Activated T-helper 1 cell treated with anti-CD3 and anti-CD28 coated beads, Interleukin-12 subunit alpha, Interleukin-12 subunit beta, Interleukin-2, Interleukin-4 antibody, amounts not matched to agents 30 ng/mL and 10 ng/mL and 1 ng/mL, durations not matched to agents 14 hours and 24 hours and 36 hours (primary cell): ENCODE results near the gene CDRT4. TPM values are rescaled to one million over a fixed set of nuclear protein-coding genes. Genes with fewer than 3 reads are reported as not detected.
"Not testable (repeated sequence)": the region's sequence is repeated elsewhere in the genome, so short reads cannot be mapped to it uniquely, and the experiment has no call there.

Experiments used
- DNase-seq: peaks from one replicate; pipeline ENCODE4 v3.0.0; 2021; ENCODE audit warnings: low spot score
- H3K27ac Mint-ChIP-seq: one replicate; pipeline ENCODE4 v1.8.0; 2021; ENCODE audit warnings: mild to moderate bottlenecking, mixed read lengths
- H3K27me3 Mint-ChIP-seq: one replicate; pipeline ENCODE4 v1.8.0; 2022; ENCODE audit warnings: mild to moderate bottlenecking, moderate library complexity, mixed read lengths; ENCODE audit not compliant: insufficient read depth
- H3K36me3 Mint-ChIP-seq: one replicate; pipeline ENCODE4 v1.8.0; 2021; ENCODE audit warnings: low read depth, mixed read lengths
- H3K4me1 Mint-ChIP-seq: one replicate; pipeline ENCODE4 v1.8.0; 2021; ENCODE audit warnings: low read depth, mixed read lengths
- H3K4me3 Mint-ChIP-seq: one replicate; pipeline ENCODE4 v1.8.0; 2021; ENCODE audit warnings: mild to moderate bottlenecking, moderate library complexity, mixed read lengths
- H3K9me3 Mint-ChIP-seq: one replicate; pipeline ENCODE4 v1.8.0; 2021; ENCODE audit warnings: mixed read lengths
- intact Hi-C: fragments of 100-400 bp; cut with micrococcal nuclease; formaldehyde crosslinking; loops from one replicate; pipeline ENCODE4 v1.15.1; 2024
- total RNA-seq: library from RNA; stranded (reverse); gene quantifications from 2 replicates; pipeline ENCODE4 v1.2.3, GENCODE V29; 2022

CDRT4 gene
- total RNA-seq = 2.1 and 2.4 TPM in 2 replicates

DNA sequence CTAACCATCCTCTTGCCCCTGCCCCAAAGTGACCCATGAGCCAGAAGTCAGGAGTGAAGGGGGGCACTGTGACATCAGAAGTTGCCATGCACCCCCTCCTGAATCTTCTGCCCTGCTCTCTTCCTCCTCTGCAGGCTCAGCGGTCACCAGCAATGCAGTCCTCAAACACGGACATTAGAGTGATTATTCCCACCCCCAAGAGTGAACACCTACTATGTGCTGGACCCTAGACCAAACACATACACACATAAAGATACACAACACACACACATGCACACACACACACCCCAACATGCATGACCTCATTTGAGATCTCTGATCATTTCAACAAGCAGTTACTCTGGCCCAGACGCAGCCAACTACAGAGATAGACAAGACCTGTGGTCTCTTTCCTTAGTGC is at the start of gene CDRT4:
TSS of gene CDRT4 (minus strand) at position 30 of the 400 bp plus-strand sequence. CDS start 27,383 bp downstream, outside the sequence.
- Mint-ChIP-seq H3K4me1 (no peaks in the 10 kb centered on the region), H3K27me3 (no peaks in the 10 kb centered on the region), H3K27ac (no peak within 1 kb of the TSS), H3K4me3 (no peak within 1 kb of the TSS), H3K9me3 (peaks cover under 1% of the 10 kb centered on the region), H3K36me3 (no peaks in the 10 kb centered on the region)
- DNase-seq = no peak
- intact Hi-C loops = no loop called here

GRCh38 chr17:15516150-15516549 is 48.7 kb upstream of the CDRT4 start:
- Mint-ChIP-seq H3K4me3 (no peak overlapping the region), H3K4me1 (no peaks in the 10 kb centered on the region), H3K27me3 (no peaks in the 10 kb centered on the region), H3K27ac (no peak overlapping the region), H3K9me3 (no peaks in the 10 kb centered on the region), H3K36me3 (peaks cover 16% of the 10 kb centered on the region)
- DNase-seq = no peak
- intact Hi-C loops = no loop called here

- intact Hi-C loops = no loop called here
- H3K4me3 Mint-ChIP-seq = no peak overlapping the region
- H3K9me3 Mint-ChIP-seq = no peaks in the 10 kb centered on the region
Measured at GRCh38 chr17:15514469-15514868, 47.0 kb upstream of the CDRT4 start.

GRCh38 chr17:15513856-15514459 is 46.5 kb upstream of the CDRT4 start:
- H3K9me3 Mint-ChIP-seq = no peaks in the 10 kb centered on the region
- intact Hi-C loops = no loop called here
- no peak overlapping the region for H3K27ac Mint-ChIP-seq
- DNase-seq = no peak
- peaks cover 20% of the 10 kb centered on the region for H3K36me3 Mint-ChIP-seq
- no peaks in the 10 kb centered on the region for H3K4me1 Mint-ChIP-seq
- no peaks in the 10 kb centered on the region for H3K27me3 Mint-ChIP-seq
- no peak overlapping the region for H3K4me3 Mint-ChIP-seq

More at GRCh38 chr17:15514469-15514868, 47.0 kb upstream of the CDRT4 start:
- Mint-ChIP-seq H3K36me3 (peaks cover 20% of the 10 kb centered on the region), H3K27ac (no peak overlapping the region), H3K27me3 (no peaks in the 10 kb centered on the region), H3K4me1 (no peaks in the 10 kb centered on the region)
- no peak for DNase-seq

DNA sequence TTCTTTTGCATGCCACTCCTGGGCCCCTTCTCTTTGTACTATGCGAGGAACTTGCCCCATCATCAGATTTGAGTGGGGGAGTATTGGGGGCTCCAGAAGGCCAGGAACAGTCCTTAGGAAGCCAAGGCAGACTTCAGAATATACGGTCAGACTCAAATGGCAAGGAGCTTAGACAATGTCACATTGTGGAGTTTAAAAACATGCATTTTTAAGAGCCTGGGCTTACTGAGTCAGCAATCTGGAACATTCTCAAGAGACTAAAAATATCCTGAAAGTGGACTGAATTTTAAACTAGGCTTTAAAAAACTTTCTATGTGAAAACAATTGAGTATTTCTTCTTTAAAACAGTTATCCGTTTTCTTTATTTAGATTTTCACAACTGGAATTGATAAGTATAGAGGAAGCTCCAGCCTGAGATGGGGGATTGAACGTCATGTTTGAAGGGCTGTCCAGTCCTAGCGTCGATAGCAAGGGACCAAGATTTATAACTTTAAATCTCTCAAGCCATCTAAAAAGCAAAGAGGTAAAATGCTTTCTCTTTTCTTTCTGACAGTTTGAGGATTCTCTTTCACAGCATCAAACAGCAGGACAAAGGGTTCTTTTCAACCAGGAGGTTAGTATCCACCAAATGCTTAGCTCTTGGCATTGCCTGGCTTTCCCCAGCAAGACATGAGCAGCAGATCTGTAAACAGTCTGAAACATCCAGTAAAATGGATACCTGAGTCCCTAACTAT is 45.8 kb upstream of the CDRT4 start:
- H3K4me3 Mint-ChIP-seq = no peak overlapping the region
- H3K9me3 Mint-ChIP-seq = no peaks in the 10 kb centered on the region
- H3K27ac Mint-ChIP-seq = no peak overlapping the region
- peaks cover 20% of the 10 kb centered on the region for H3K36me3 Mint-ChIP-seq
- no peaks in the 10 kb centered on the region for H3K4me1 Mint-ChIP-seq
- no peaks in the 10 kb centered on the region for H3K27me3 Mint-ChIP-seq
- intact Hi-C loops = no loop called here
- no peak for DNase-seq

GRCh38 chr17:15512071-15512709 is 44.8 kb upstream of the CDRT4 start:
- Mint-ChIP-seq H3K27me3 (no peaks in the 10 kb centered on the region), H3K9me3 (no peaks in the 10 kb centered on the region), H3K27ac (no peak overlapping the region), H3K4me3 (no peak overlapping the region), H3K36me3 (peaks cover 17% of the 10 kb centered on the region), H3K4me1 (no peaks in the 10 kb centered on the region)
- DNase-seq = no peak
- intact Hi-C loops = no loop called here

DNA sequence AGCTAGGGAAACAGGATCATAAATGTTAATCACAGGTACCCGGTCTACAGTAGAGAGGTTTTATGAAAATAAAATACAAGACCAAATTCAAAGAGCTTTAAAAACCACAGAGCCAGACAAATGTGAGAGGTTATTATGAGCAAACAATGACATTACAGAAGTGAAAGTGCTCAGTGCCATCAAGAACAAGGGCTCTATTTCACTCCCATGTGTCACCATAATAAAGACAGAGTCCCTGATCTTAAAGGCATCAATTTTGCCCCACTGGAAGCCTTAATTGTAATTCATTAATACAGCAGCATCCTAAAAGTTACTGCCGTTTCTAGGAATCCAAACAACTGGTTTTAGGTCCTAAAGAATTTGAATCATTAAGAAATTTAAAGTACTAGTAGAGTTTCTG is 43.7 kb upstream of the CDRT4 start:
- Mint-ChIP-seq H3K36me3 (peaks cover 21% of the 10 kb centered on the region), H3K9me3 (no peaks in the 10 kb centered on the region), H3K27ac (no peak overlapping the region), H3K4me1 (no peaks in the 10 kb centered on the region), H3K4me3 (no peak overlapping the region), H3K27me3 (no peaks in the 10 kb centered on the region)
- intact Hi-C loops = no loop called here
- DNase-seq = no peak

DNA sequence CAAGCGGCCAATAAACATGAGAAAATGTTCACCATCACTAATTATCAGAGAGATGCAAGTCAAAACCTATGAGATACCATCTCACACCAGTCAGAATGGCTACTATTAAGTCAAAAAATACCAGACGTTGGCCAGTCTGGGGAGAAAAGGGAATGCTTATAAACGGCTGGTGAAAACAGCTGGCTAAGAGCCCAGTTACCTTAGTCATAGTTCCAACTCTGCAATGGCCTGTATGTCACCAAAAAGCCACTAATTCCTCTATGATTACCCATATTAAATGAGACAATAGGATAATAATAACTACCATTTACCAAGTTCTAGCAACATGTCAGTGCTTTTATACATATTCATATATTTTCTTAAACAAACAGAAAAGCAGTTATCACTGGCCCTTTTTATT is 42.9 kb upstream of the CDRT4 start:
- no peaks in the 10 kb centered on the region for H3K27me3 Mint-ChIP-seq
- intact Hi-C loops = no loop called here
- H3K4me3 Mint-ChIP-seq = no peak overlapping the region

GRCh38 chr17:15509095-15509494 is 41.7 kb upstream of the CDRT4 start:
- Mint-ChIP-seq H3K27ac (no peak overlapping the region), H3K27me3 (no peaks in the 10 kb centered on the region), H3K4me1 (no peaks in the 10 kb centered on the region), H3K4me3 (no peak overlapping the region), H3K36me3 (peaks cover 13% of the 10 kb centered on the region), H3K9me3 (no peaks in the 10 kb centered on the region)
- intact Hi-C loops = no loop called here
- DNase-seq = no peak

More for the DNA sequence above, 42.9 kb upstream of the CDRT4 start:
- Mint-ChIP-seq H3K4me1 (no peaks in the 10 kb centered on the region), H3K9me3 (no peaks in the 10 kb centered on the region), H3K27ac (no peak overlapping the region), H3K36me3 (peaks cover 14% of the 10 kb centered on the region)
- DNase-seq = no peak

DNA sequence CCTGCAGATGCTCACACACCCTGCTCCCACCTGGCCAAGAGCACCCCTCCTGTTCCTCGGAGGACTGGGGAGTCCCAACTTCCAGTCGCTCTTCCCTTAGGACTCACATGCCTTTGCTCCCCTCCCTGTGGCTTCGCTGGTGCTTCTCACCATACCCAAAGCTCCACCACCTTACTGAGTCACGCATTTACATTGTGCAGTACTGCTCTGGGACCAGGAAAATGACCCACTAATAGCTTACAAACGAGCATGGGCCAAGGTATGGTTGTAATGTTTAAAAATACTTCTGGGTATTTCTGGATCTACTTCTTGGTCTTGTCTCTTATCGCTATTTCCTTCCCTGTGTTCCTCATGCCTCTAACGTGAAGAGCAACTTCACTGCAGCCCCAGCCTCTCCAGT is 41.0 kb upstream of the CDRT4 start:
- intact Hi-C loops = no loop called here
- DNase-seq = no peak
- Mint-ChIP-seq H3K9me3 (no peaks in the 10 kb centered on the region), H3K4me3 (no peak overlapping the region), H3K27ac (no peak overlapping the region), H3K4me1 (no peaks in the 10 kb centered on the region), H3K36me3 (peaks cover 13% of the 10 kb centered on the region), H3K27me3 (no peaks in the 10 kb centered on the region)

DNA sequence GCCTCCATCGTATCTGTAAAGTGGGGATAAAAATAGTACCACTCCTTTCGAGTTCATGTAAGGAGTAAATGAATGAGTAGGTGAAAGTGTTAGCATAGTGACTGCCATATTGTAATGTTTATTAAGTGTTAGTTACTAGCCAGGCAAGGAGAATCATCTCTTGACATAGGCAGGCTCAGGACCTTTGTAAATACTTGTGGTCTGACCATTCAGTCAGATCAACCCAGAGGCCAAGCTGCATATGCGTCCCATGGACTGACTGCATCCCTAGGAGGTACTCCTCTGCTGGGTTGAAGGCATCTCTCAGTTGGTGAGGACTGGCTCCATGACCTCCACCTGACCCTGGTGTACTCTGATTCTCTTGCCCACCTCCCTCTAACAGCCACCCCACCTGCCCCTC is 40.5 kb upstream of the CDRT4 start:
- no peak overlapping the region for H3K27ac Mint-ChIP-seq

DNA sequence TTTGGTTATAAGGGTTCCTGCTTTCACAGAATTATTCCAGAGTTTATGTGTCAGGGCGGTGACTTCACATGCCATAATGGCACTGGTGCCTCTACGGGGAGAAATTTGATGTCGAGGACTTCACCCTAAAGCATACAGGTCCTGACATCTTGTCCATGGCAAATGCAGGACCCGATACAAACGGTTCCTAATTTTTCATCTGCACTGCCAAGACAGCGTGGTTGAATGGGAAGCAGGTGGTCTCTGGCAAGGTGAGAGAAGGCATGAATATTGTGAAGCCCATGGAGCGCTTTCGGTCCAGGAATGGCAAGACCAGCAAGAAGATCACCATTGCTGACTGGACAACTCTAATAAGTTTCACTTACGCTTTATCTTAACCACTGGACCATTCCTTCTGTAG is 39.6 kb upstream of the CDRT4 start:
- H3K4me1 Mint-ChIP-seq = peaks cover 7% of the 10 kb centered on the region
- no peak overlapping the region for H3K27ac Mint-ChIP-seq
- DNase-seq = no peak
- H3K9me3 Mint-ChIP-seq = no peaks in the 10 kb centered on the region
- no peak overlapping the region for H3K4me3 Mint-ChIP-seq
- no peaks in the 10 kb centered on the region for H3K27me3 Mint-ChIP-seq
- intact Hi-C loops = no loop called here
- peaks cover 13% of the 10 kb centered on the region for H3K36me3 Mint-ChIP-seq

More for the DNA sequence above, 40.5 kb upstream of the CDRT4 start:
- no peak for DNase-seq
- peaks cover 2% of the 10 kb centered on the region for H3K4me1 Mint-ChIP-seq
- intact Hi-C loops = no loop called here
- H3K36me3 Mint-ChIP-seq = peaks cover 13% of the 10 kb centered on the region
- H3K9me3 Mint-ChIP-seq = no peaks in the 10 kb centered on the region
- no peak overlapping the region for H3K4me3 Mint-ChIP-seq
- H3K27me3 Mint-ChIP-seq = no peaks in the 10 kb centered on the region

DNA sequence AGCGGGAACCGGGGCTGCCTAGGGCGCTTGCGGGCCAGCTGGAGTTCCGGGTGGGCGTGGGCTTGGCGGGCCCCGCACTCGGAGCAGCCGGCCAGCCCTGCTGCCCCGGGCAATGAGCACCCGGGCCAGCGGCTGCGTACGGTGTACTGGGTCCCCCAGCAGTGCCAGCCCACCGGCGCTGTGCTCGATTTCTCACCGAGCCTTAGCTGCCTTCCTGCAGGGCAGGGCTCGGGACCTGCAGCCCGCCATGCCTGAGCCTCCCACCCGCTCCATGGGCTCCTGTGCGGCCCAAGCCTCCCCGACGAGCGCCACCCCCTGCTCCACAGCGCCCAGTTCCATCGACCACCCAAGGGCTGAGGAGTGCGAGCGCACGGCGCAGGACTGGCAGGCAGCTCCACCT is 38.3 kb upstream of the CDRT4 start:
- intact Hi-C loops, H3K9me3 Mint-ChIP-seq, H3K4me1 Mint-ChIP-seq, H3K27ac Mint-ChIP-seq, H3K4me3 Mint-ChIP-seq, H3K27me3 Mint-ChIP-seq, DNase-seq: not testable (repeated sequence)
- H3K36me3 Mint-ChIP-seq = peaks cover 16% of the 10 kb centered on the region
